ENCODE results near the gene TMC4. TPM values are rescaled to one million over a fixed set of nuclear protein-coding genes. Genes with fewer than 3 reads are reported as not detected.

Gene TMC4
- total and polyA plus RNA-seq, 9 donors = 0.45 to 103 (median 6.3) TPM

DNA sequence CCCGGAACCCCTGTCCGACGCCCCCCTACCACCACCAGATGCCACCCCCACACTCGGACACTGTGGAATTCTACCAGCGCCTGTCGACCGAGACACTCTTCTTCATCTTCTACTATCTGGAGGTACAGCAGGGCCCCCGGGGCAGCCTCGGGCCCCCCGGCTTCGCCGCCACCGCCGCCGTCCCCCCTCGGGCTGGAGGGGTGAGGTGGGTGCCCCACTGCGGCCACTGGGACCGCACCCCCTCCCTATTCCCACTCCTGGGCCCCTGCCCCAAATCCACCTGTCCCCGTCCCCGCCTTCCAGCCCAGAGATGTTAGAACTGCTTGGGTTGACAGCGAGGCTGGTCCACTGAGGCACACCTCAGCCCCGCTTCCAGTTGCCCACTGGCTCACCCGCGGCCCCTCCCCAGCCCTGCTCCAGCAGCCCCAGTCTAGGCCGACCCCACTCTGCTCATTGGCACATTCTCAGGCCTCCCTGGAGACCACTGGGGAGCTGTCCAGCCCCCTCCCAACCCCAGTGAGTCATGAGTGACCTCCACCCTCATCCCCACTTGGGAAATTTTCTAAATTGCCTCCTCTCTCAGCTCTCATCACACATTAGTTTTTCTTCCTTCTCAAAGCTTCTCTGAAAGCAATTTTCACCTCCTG is 20.0 kb downstream of the TMC4 start:
- TF ChIP-seq EP300 (IDR thresholded peaks at IDR 0.05) (no peak), POLR2A (IDR thresholded peaks at IDR 0.05) (no peak)
- TF ChIP-seq, protein P1, sequence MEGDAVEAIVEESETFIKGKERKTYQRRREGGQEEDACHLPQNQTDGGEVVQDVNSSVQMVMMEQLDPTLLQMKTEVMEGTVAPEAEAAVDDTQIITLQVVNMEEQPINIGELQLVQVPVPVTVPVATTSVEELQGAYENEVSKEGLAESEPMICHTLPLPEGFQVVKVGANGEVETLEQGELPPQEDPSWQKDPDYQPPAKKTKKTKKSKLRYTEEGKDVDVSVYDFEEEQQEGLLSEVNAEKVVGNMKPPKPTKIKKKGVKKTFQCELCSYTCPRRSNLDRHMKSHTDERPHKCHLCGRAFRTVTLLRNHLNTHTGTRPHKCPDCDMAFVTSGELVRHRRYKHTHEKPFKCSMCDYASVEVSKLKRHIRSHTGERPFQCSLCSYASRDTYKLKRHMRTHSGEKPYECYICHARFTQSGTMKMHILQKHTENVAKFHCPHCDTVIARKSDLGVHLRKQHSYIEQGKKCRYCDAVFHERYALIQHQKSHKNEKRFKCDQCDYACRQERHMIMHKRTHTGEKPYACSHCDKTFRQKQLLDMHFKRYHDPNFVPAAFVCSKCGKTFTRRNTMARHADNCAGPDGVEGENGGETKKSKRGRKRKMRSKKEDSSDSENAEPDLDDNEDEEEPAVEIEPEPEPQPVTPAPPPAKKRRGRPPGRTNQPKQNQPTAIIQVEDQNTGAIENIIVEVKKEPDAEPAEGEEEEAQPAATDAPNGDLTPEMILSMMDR (IDR thresholded peaks at IDR 0.05) = no peak
- WGBS, 3 donors = 74 to 81% (median 76%) methylated on average over 23 to 25 of the region's 25 CpGs
- Histone ChIP-seq H3K36me3 (no peaks in the 10 kb centered on the region), H3K4me3 (no peak overlapping the region), H3K27me3 (no peaks in the 10 kb centered on the region), H3K4me1 (ENCODE audit: insufficient read depth) (peaks cover 2% of the 10 kb centered on the region), H3K27ac (no peak overlapping the region), H3K9me3 (no peaks in the 10 kb centered on the region)
- intact Hi-C loops (cut with DNase I) = no loop called here
- DNase-seq = no peak

GRCh38 chr19:54152267-54152666 is 20.7 kb downstream of the TMC4 start:
- intact Hi-C loops (cut with DNase I) = no loop called here
- TF ChIP-seq EP300 (IDR thresholded peaks at IDR 0.05) (no peak), POLR2A (IDR thresholded peaks at IDR 0.05) (no peak)
- TF ChIP-seq, protein P1 (IDR thresholded peaks at IDR 0.05) = no peak
- no peaks in the 10 kb centered on the region for H3K27me3 ChIP-seq
- H3K36me3 ChIP-seq = no peaks in the 10 kb centered on the region
- no peaks in the 10 kb centered on the region for H3K9me3 ChIP-seq
- H3K4me1 ChIP-seq (ENCODE audit: insufficient read depth) = peaks cover 3% of the 10 kb centered on the region
- H3K27ac ChIP-seq = no peak overlapping the region
- WGBS, 3 donors = 77 to 83% (median 82%) methylated on average over 12 of the region's 12 CpGs
- H3K4me3 ChIP-seq = no peak overlapping the region
- DNase-seq = no peak

DNA sequence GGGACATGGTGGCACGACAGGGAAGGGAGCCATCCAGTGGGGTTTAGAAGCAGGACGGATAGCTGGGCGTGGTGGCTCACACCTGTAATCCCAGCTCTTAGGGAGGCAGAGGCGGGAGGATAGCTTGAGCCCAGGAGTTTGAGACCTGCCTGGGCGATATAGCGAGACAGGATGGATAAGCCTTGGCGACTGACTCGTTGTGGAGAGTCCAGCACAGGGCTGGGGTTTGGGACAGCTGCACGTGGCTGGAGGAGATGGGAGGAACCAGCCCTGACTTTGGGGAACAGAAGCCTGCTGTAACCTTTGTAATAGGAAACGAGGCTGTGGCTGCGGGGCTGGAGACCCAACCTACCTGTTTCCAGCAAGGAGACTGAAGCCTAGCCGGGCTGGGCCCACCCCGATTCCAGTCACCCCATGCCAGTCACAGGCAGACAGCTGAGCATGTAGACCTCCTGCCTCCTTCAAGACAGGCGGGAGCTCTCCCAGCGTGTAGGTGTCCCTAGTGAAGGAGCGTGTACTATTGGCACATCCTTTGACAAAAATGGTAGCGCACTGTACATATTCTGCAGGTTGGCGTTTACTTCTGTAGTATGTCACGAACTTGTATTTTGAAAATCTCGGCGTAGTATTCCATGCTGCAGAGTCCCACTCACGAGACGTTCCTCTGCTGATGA is 21.5 kb downstream of the TMC4 start:
- no peak overlapping the region for H3K4me3 ChIP-seq
- H3K36me3 ChIP-seq = no peaks in the 10 kb centered on the region
- DNase-seq = no peak
- no peak overlapping the region for H3K27ac ChIP-seq
- H3K27me3 ChIP-seq = no peaks in the 10 kb centered on the region
- intact Hi-C loops (cut with DNase I) = no loop called here
- no peaks in the 10 kb centered on the region for H3K9me3 ChIP-seq
- H3K4me1 ChIP-seq (ENCODE audit: insufficient read depth) = peaks cover 3% of the 10 kb centered on the region
- WGBS, 3 donors = 77 to 86% (median 83%) methylated on average over 23 of the region's 23 CpGs
- TF ChIP-seq POLR2A (IDR thresholded peaks at IDR 0.05) (no peak), EP300 (IDR thresholded peaks at IDR 0.05) (no peak)
- TF ChIP-seq, protein P1 (IDR thresholded peaks at IDR 0.05) = no peak

DNA sequence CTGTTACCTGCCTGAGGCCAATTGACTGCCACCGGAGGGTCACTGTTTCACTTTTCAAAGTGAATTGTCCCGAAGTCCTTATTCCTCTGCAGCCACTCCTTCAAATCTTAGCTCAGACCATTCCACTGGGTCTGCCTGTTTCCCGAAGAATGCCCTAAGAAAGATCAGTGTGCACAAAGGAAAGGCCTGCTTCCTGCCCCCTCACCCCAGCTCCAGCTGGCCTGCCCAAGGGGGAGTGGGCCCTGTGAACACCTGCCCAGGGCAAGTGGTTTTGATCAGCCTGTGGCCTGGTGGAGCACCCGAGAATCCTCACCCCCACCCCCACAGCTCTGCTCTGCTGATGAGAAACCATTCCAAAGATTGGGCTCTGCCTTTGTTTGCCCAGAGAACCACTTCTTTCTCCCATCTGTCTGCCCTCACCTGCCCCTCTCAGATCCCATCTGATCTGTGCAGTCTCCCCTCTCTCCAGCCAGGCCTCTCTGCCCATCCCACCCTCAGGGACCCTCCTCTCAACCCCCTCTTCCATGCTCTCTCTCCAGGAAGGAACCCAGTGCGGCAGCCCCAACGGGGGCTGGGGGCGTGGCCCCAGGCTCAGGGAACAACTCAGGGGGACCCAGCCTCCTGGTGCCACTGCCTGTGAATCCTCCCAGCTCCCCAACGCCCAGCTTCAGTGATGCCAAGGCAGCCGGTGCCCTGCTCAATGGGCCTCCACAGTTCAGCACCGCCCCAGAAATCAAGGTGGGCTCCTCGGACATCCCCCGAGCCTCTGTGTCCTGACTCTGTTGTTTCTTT is 23.7 kb downstream of the TMC4 start:
- Histone ChIP-seq H3K27ac (no peak overlapping the region), H3K9me3 (no peaks in the 10 kb centered on the region), H3K27me3 (no peaks in the 10 kb centered on the region), H3K4me1 (ENCODE audit: insufficient read depth) (peaks cover 3% of the 10 kb centered on the region), H3K4me3 (no peak overlapping the region), H3K36me3 (no peaks in the 10 kb centered on the region)
- intact Hi-C loops (cut with DNase I) = no loop called here
- no peak for DNase-seq
- TF ChIP-seq, protein P1 (IDR thresholded peaks at IDR 0.05) = no peak
- no peak for TF ChIP-seq POLR2A (IDR thresholded peaks at IDR 0.05)
- TF ChIP-seq EP300 (IDR thresholded peaks at IDR 0.05) = no peak
- WGBS, 3 donors = 81 to 84% (median 84%) methylated on average over 12 of the region's 12 CpGs

Measured in ovary (tissue), 9 donors.